ENCODE measurements around the gene STX4.

Gene STX4

GRCh38 chr16:31061126-31061812 lies 27.9 kb downstream of the STX4 start:
- TF ChIP-seq POLR2AphosphoS5 (IDR thresholded peaks at IDR 0.05; ENCODE audit: low read depth, low read length) (no peak), REST (IDR thresholded peaks at IDR 0.05; ENCODE audit: insufficient read depth in 1 of 2, low read depth in 2 of 2, low read length in 2 of 2) (no peak), FOXP2 (optimal IDR thresholded peaks at IDR 0.05; ENCODE audit: borderline replicate concordance, extremely low read depth, extremely low read length, insufficient read depth) (no peak), TAF1 (IDR thresholded peaks at IDR 0.05; ENCODE audit: borderline replicate concordance, insufficient read depth, low read length) (no peak), SIN3A (IDR thresholded peaks at IDR 0.05; ENCODE audit: borderline replicate concordance, insufficient read depth, low read length) (no peak)

GRCh38 chr16:31061813-31062440 lies 28.6 kb downstream of the STX4 start:
- no peak for TF ChIP-seq REST (IDR thresholded peaks at IDR 0.05; ENCODE audit: insufficient read depth in 1 of 2, low read depth in 2 of 2, low read length in 2 of 2)
- TF ChIP-seq FOXP2 (optimal IDR thresholded peaks at IDR 0.05; ENCODE audit: borderline replicate concordance, extremely low read depth, extremely low read length, insufficient read depth): no peak
- TF ChIP-seq SIN3A (IDR thresholded peaks at IDR 0.05; ENCODE audit: borderline replicate concordance, insufficient read depth, low read length): no peak
- no peak for TF ChIP-seq TAF1 (IDR thresholded peaks at IDR 0.05; ENCODE audit: borderline replicate concordance, insufficient read depth, low read length)

GRCh38 chr16:31063495-31063842 lies 30.1 kb downstream of the STX4 start:
- TF ChIP-seq TAF1 (IDR thresholded peaks at IDR 0.05; ENCODE audit: borderline replicate concordance, insufficient read depth, low read length) (no peak), REST (IDR thresholded peaks at IDR 0.05; ENCODE audit: insufficient read depth in 1 of 2, low read depth in 2 of 2, low read length in 2 of 2) (no peak), FOXP2 (optimal IDR thresholded peaks at IDR 0.05; ENCODE audit: borderline replicate concordance, extremely low read depth, extremely low read length, insufficient read depth) (no peak), SIN3A (IDR thresholded peaks at IDR 0.05; ENCODE audit: borderline replicate concordance, insufficient read depth, low read length) (no peak), POLR2AphosphoS5 (IDR thresholded peaks at IDR 0.05; ENCODE audit: low read depth, low read length) (no peak)

GRCh38 chr16:31063843-31064611 lies 30.7 kb downstream of the STX4 start:
- TF ChIP-seq SIN3A (IDR thresholded peaks at IDR 0.05; ENCODE audit: borderline replicate concordance, insufficient read depth, low read length): no peak
- TF ChIP-seq TAF1 (IDR thresholded peaks at IDR 0.05; ENCODE audit: borderline replicate concordance, insufficient read depth, low read length): no peak
- no peak for TF ChIP-seq FOXP2 (optimal IDR thresholded peaks at IDR 0.05; ENCODE audit: borderline replicate concordance, extremely low read depth, extremely low read length, insufficient read depth)
- TF ChIP-seq REST (IDR thresholded peaks at IDR 0.05; ENCODE audit: insufficient read depth in 1 of 2, low read depth in 2 of 2, low read length in 2 of 2): no peak
- no peak for TF ChIP-seq POLR2AphosphoS5 (IDR thresholded peaks at IDR 0.05; ENCODE audit: low read depth, low read length)
